Astrocyte (in vitro differentiated cells and primary cell): ENCODE measurements around the gene SLC38A6.

Experiments used
- EZH2 ChIP-seq: IDR thresholded peaks from 2 replicates; pipeline ENCODE4 v1.6.1; 2012; ENCODE audit warnings: mild to moderate bottlenecking, low read length, inconsistent platforms; ENCODE audit not compliant: insufficient read depth
- TF ChIP-seq, protein P1 (sequence below): IDR thresholded peaks from 2 replicates; pipeline ENCODE4 v1.5.1; 2011; ENCODE audit warnings: low read depth, mild to moderate bottlenecking, inconsistent platforms, low read length, moderate library complexity; ENCODE audit not compliant: insufficient read depth

DNA sequence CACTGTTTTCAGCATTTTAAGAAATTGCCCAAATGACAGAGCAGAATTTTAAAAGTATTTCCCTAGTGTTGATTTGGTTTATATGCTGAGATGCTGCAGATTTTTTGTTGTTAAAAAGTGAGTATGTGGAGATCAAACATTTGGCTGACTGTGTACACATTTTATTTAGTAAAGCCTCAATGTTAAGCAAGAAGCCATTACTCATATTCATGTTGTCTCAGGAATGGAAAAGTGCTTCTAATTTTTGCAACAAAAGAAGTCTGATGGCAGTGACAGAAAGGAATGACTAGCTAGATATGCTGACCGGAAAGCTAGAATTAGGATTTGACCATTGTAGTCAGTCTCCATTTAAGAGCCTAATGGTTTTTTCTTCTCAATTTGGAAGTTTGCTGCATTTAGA lies 22.5 kb downstream of the SLC38A6 start:
- TF ChIP-seq, protein P1, sequence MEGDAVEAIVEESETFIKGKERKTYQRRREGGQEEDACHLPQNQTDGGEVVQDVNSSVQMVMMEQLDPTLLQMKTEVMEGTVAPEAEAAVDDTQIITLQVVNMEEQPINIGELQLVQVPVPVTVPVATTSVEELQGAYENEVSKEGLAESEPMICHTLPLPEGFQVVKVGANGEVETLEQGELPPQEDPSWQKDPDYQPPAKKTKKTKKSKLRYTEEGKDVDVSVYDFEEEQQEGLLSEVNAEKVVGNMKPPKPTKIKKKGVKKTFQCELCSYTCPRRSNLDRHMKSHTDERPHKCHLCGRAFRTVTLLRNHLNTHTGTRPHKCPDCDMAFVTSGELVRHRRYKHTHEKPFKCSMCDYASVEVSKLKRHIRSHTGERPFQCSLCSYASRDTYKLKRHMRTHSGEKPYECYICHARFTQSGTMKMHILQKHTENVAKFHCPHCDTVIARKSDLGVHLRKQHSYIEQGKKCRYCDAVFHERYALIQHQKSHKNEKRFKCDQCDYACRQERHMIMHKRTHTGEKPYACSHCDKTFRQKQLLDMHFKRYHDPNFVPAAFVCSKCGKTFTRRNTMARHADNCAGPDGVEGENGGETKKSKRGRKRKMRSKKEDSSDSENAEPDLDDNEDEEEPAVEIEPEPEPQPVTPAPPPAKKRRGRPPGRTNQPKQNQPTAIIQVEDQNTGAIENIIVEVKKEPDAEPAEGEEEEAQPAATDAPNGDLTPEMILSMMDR, result no peak
- TF ChIP-seq EZH2, result no peak
